Breast epithelium (tissue), 4 donors: ENCODE data around the gene IL22RA1. TPM values are rescaled to one million over a fixed set of nuclear protein-coding genes. Genes with fewer than 3 reads are reported as not detected.

Source experiments
- DNase-seq, 2 donors: peaks; one replicate each; pipeline ENCODE4 v3.0.0-alpha.2; 2019; ENCODE audit warnings: low spot score in 2 of 2
- H3K27ac ChIP-seq, 2 donors: fragments of 200-600 bp; sonication (generic) in 1 of 2; one replicate each; pipeline ENCODE4 v1.5.1; 2016 to 2019; ENCODE audit warnings: mild to moderate bottlenecking in 1 of 2
- H3K27me3 ChIP-seq, 2 donors: fragments of 200-600 bp; sonication (generic) in 1 of 2; one replicate each; pipeline versions ENCODE4 v1.5.1 to v1.6.0; 2017 to 2019; ENCODE audit warnings: control low read depth in 1 of 2, mild to moderate bottlenecking in 1 of 2
- H3K36me3 ChIP-seq: fragments of 200-600 bp; one replicate; pipeline ENCODE4 v1.5.1; 2019
- H3K4me1 ChIP-seq, 2 donors: fragments of 200-600 bp; sonication (generic); one replicate each; pipeline ENCODE4 v1.5.1; 2016 to 2019; ENCODE audit warnings: control low read depth in 1 of 2
- H3K4me3 ChIP-seq, 3 donors: fragments of 200-600 bp; sonication (generic); 1 replicate in 2 of 3; 2 replicates in 1 of 3; pipeline ENCODE4 v1.5.1; 2016 to 2019; ENCODE audit warnings: mild to moderate bottlenecking in 3 of 3, moderate library complexity in 2 of 3
- H3K9me3 ChIP-seq, 2 donors: fragments of 200-600 bp; sonication (generic) in 1 of 2; one replicate each; pipeline ENCODE4 v1.5.1; 2016 to 2019; ENCODE audit warnings: control low read depth in 1 of 2
- POLR2A ChIP-seq: fragments of 450-650 bp; IDR thresholded peaks from one replicate; pipeline ENCODE4 v1.6.1; 2016; ENCODE audit warnings: antibody characterized with exemption, mild to moderate bottlenecking, moderate library complexity
- POLR2AphosphoS5 ChIP-seq, 3 donors: sonication (generic); formaldehyde crosslinking; IDR thresholded peaks; one replicate each; pipeline ENCODE4 v1.6.1; 2017; ENCODE audit warnings: antibody characterized with exemption in 3 of 3
- intact Hi-C: fragments of 100-400 bp; cut with DNase I; formaldehyde crosslinking; loops from one replicate; pipeline ENCODE4 v1.15.1; 2023; ENCODE audit warnings: low total_unique reads
- total RNA-seq, 3 donors: library from RNA; depleted of rRNA; stranded (reverse); fragments of >200 nt; gene quantifications; one replicate each; pipeline ENCODE4 v1.1.0, GENCODE V29; 2016
- TF ChIP-seq, protein P1 (sequence below), 3 donors: fragments of 450-650 bp; IDR thresholded peaks; one replicate each; pipeline ENCODE4 v1.5.1; 2016 to 2017; ENCODE audit warnings: antibody characterized with exemption in 3 of 3, mild to moderate bottlenecking in 3 of 3, moderate library complexity in 3 of 3

The IL22RA1 gene
- total RNA-seq, 3 donors from 2014 or later, result 0.73 to 0.98 TPM; not detected in 1

DNA sequence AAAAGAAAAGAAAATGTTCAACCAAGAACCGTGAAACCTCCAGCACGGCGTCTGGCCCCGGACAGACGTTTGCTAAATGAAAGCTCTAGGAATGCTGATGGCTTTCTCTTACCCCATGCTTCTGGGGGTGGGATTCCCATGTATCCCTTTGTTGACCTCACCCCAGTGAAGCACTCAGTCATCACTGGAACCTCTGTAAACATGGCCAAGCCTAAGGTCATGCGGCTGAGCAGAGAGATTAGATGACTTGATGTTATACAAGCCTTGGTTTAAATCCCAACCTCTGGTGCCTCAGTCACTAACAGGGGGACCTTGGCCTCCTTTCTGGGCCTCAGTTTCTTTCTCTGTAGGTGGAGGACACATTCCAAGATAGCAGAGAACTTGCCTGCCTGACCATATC lies 28.2 kb downstream of the IL22RA1 start:
- no peak overlapping the region for H3K4me3 ChIP-seq
- H3K36me3 ChIP-seq, result no peaks in the 10 kb centered on the region
- H3K27ac ChIP-seq, result no peak overlapping the region
- H3K27me3 ChIP-seq, result no peaks in the 10 kb centered on the region
- intact Hi-C loops, result no loop called here
- no peaks in the 10 kb centered on the region for H3K9me3 ChIP-seq
- TF ChIP-seq, protein P1, sequence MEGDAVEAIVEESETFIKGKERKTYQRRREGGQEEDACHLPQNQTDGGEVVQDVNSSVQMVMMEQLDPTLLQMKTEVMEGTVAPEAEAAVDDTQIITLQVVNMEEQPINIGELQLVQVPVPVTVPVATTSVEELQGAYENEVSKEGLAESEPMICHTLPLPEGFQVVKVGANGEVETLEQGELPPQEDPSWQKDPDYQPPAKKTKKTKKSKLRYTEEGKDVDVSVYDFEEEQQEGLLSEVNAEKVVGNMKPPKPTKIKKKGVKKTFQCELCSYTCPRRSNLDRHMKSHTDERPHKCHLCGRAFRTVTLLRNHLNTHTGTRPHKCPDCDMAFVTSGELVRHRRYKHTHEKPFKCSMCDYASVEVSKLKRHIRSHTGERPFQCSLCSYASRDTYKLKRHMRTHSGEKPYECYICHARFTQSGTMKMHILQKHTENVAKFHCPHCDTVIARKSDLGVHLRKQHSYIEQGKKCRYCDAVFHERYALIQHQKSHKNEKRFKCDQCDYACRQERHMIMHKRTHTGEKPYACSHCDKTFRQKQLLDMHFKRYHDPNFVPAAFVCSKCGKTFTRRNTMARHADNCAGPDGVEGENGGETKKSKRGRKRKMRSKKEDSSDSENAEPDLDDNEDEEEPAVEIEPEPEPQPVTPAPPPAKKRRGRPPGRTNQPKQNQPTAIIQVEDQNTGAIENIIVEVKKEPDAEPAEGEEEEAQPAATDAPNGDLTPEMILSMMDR (IDR thresholded peaks at IDR 0.05), result no peak
- TF ChIP-seq POLR2A (no peak), POLR2AphosphoS5 (IDR thresholded peaks at IDR 0.05) (no peak)
- no peak for DNase-seq
- peaks cover 0 to 4% of the 10 kb centered on the region in 2 donors for H3K4me1 ChIP-seq

DNA sequence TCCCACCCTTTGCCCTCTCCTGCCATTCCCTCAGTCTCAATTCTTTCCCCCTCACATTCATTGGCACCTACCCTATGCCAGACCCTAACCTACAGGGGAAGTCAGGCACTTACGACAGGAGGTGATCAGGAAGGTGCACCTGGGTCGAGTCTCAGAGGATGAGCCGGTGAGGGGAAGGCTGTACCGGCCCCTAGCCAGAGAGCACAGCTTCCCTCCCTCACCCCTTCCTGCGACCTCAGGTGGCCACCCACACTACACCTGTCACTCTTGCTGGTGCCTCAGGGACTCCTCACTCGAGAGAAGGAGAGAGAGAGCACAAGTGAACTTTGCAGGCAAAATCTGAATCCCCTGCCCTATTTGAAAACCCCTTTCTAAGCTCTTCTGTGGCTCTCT lies 29.3 kb downstream of the IL22RA1 start:
- peaks cover 0 to 4% of the 10 kb centered on the region in 2 donors for H3K4me1 ChIP-seq
- TF ChIP-seq POLR2A, result no peak
- no peak for TF ChIP-seq POLR2AphosphoS5 (IDR thresholded peaks at IDR 0.05)
- TF ChIP-seq, protein P1 (IDR thresholded peaks at IDR 0.05), result no peak
- H3K27ac ChIP-seq, result no peak overlapping the region
- H3K4me3 ChIP-seq, result no peak overlapping the region
- H3K9me3 ChIP-seq, result no peaks in the 10 kb centered on the region
- intact Hi-C loops, result no loop called here
- H3K36me3 ChIP-seq, result no peaks in the 10 kb centered on the region
- no peak for DNase-seq
- H3K27me3 ChIP-seq, result no peaks in the 10 kb centered on the region

DNA sequence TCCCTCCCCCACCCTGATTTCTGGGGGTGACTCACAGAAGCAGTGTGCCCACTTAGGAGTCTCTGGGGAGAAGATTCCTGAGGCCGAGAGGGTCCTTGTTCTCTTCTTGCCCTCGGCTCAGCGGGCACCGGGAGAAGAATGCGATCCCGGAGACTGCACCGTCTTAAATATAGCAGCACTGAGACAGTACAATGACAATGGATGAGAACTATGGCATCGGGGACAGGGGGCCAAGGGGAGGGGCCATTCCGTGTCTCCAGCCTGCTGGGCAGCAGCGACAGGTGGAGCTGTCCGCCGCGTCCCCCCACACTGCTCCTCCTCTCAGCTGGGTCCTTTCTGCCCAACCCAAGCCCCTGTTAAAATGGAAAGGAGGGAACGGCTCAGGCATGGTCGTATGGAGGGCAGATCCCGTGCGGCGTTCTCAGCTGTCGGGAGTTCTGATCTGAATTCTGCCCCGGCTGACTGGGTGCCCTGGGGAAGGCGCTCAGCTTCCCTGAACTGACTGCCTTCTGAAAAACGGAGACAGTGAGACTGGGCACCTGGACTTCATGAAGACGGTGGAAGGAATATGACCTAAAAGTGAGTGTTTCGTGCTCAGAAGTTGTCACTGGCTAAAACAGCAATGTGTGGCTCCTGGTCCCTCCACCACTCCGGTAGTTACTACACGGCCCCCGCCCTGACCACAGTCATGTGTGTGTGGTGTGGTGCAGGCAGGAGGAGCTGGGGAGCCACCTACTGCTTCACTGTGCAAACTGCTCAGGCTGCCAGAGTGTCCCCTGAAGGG lies 30.8 kb downstream of the IL22RA1 start, which contains the start of gene MYOM3:
MYOM3 (minus strand) TSS at position 140 of the 784 bp plus-strand sequence. CDS start 3,499 bp downstream, outside the sequence.
- DNase-seq, result peak; percentile 66 to 78
- peaks cover 0 to 4% of the 10 kb centered on the region in 2 donors for H3K4me1 ChIP-seq
- H3K9me3 ChIP-seq, result no peaks in the 10 kb centered on the region
- H3K4me3 ChIP-seq, result peak within 1 kb of the TSS in 2 of 3 donors; percentile 35 to 63
- TF ChIP-seq POLR2AphosphoS5 (IDR thresholded peaks at IDR 0.05), result no peak
- TF ChIP-seq, protein P1 (IDR thresholded peaks at IDR 0.05), result peak in 2 of 3 donors; percentile 59 to 64
- no peak for TF ChIP-seq POLR2A
- no peaks in the 10 kb centered on the region for H3K27me3 ChIP-seq
- intact Hi-C loops, result no loop called here
- no peaks in the 10 kb centered on the region for H3K36me3 ChIP-seq
- peak within 1 kb of the TSS; percentile 70 to 87 for H3K27ac ChIP-seq

DNA sequence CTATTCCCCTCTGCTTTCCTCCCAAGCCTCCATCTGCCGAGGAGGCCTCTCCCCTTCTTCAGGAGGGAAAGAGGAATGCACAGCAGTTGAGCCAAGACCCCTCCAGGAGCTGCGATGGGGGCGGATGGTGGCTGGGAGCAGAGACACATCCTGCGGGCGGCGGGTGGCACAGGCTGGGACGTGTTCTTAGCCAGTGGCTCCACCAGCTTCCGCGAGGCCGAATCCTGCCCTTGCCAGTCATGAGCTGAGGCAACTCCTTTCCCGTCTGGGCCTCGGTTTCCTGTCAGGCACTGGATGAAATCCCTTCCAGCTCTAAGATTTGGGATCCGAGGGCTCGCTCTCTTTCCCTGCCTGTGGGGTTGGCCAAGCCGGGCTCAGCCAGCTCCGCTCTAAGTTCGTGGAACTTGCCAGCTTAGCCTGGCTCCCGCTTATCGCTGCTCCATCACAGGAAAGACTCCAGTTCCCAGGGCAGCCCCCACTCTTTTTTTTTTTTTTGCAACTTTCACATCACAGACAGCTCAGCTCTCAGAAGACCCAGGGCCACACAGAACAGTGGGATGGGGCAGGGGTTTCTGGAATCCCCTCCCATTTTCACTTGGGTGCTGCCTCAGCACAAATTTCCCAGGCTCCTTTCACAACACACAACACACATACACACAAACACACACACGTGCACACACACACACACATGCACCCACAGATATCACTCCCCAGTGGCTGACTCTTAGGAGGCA lies 31.5 kb downstream of the IL22RA1 start:
- H3K27ac ChIP-seq, result peak overlapping the region; percentile 70 to 87
- intact Hi-C loops, result no loop called here
- peak in 1 of 2 donors; percentile 76 for DNase-seq
- no peaks in the 10 kb centered on the region for H3K27me3 ChIP-seq
- no peaks in the 10 kb centered on the region for H3K9me3 ChIP-seq
- no peaks in the 10 kb centered on the region for H3K36me3 ChIP-seq
- H3K4me3 ChIP-seq, result peak overlapping the region in 2 of 3 donors; percentile 35 to 63
- peaks cover 0 to 4% of the 10 kb centered on the region in 2 donors for H3K4me1 ChIP-seq
- TF ChIP-seq, protein P1 (IDR thresholded peaks at IDR 0.05), result no peak
- no peak for TF ChIP-seq POLR2A
- no peak for TF ChIP-seq POLR2AphosphoS5 (IDR thresholded peaks at IDR 0.05)
